WI38 (cell line): ENCODE results near the gene KLHL28.
"Not testable (repeated sequence)": the region's sequence is repeated elsewhere in the genome, so short reads cannot be mapped to it uniquely, and the experiment has no call there.

Experiments
- H3K4me3 ChIP-seq: 2 replicates; pipeline ENCODE4 v1.5.1; 2011; ENCODE audit warnings: low read depth, mild to moderate bottlenecking, control low read depth, low read length
- CTCF ChIP-seq: IDR thresholded peaks from 2 replicates; pipeline ENCODE4 v1.5.1; 2012; ENCODE audit warnings: low read depth, mild to moderate bottlenecking, control low read depth, low read length

KLHL28 gene

DNA sequence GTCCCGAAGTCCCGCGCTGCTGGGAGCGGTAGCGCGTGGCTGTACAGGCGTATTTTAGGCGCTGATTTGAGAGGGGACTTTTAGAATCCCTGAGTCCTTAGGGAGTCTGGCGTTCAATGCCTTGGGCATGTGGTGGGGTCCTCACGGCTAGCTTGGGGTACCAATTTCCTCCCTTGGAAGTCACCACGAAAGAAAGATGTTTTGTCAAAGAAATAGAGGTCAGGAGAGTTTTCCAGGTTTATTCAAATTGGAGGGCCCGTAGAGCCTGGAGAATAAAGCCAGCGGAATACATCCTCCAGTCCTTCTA lies 63.9 kb downstream of the KLHL28 start:
- no peak for TF ChIP-seq CTCF
- peak overlapping the region; percentile 85 for H3K4me3 ChIP-seq

DNA sequence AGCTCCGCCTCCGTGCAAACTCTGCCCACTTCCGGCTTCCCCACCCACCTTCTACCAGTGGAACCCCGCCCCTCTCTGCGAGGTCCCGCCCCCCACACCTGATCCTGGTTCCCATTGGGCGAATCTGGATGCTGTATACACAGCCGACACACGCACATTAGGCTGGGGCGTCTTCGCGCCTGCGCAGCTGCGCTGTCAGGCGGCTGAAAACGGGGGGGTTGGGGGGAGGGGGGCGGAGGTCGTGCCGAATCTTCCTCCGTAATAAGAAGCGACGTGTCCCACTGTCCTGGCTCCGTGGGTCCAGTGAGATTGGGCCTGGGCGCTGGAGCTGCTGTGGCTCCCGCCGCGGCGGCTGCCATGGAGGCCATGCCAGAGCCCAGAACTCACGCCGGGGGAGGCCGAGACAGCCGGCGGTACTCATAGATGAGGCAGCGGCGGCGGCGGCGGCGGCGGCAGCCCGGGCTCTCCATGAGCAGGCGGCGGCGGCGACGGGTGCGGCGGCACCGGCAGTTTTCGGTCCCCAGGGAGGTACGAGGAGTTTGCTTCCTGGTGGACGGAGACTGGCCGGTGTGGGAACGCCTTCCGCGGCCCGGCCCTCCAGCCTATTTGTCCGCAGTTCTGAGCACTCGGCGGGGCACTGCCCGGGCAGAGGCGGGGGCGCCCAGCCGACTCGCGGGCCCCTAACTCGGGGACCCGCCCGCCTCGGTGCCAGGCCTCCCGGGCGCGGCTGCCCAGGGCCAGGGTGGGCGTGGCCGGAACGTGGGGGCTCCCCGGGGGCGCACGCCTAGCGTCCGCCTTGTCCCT lies 64.5 kb downstream of the KLHL28 start:
- H3K4me3 ChIP-seq: peak overlapping the region; percentile 85
- TF ChIP-seq CTCF: no peak

DNA sequence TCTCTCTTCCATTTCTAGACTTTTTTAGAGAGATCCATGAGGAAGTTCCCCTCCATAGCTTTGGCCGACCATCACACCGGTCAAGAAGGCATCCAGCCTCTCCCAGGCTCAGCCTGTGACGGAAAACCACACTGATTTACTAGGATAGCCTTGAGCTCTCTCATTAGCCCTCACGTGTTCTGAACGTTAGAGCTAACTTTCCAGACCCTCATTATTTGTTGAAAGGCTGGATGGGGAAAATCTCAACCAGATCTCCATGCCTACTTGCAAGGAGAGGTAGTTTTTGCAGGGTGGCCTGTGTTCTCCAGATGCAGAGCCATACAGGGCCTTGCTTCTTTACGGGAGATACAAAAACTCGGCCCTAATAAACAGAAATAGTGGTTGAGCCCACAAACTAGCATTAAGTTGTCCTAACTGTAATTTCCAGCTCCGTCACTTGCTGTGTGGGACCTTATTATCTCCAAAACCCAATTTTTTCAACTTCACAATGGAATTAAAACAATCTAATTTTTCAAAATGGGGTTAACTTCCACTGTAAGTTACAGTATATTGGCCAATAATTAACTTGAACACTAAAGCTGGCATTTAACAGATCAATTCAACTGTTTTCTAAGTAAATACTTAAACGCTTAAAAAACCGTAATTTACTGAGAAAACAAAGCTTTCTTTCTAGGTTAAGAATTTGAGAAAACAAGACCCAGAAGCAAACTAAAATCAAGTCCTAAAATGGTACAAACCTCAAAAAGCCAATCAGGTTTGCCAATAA lies 65.3 kb downstream of the KLHL28 start:
- no peak overlapping the region for H3K4me3 ChIP-seq
- no peak for TF ChIP-seq CTCF

- no peak for TF ChIP-seq CTCF
- H3K4me3 ChIP-seq: no peak overlapping the region
These were observed 66.0 kb downstream of the KLHL28 start for GRCh38 chr14:44895716-44896115.

DNA sequence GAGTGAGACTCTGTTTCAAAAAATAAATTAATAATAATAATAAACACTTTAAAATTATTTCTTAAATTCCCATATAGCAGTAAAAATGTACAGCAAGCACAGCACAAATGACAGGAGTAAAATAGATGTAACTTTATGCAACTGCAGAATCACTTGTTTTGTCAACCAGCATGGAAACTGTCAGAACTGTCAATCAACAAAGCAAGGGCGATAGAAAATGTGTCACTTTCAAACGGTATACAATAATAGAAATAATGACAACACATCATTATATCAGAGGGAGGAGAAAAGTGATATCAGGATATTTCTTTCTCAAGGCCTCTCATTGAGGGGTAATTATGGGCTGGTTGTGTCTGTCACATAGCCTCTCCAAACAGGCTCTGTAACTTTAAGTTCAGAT lies 68.2 kb downstream of the KLHL28 start:
- TF ChIP-seq CTCF: no peak
- no peak overlapping the region for H3K4me3 ChIP-seq

- not testable (repeated sequence) for H3K4me3 ChIP-seq
These were observed 69.9 kb downstream of the KLHL28 start for GRCh38 chr14:44891726-44892372.

GRCh38 chr14:44889595-44890471 lies 71.9 kb downstream of the KLHL28 start:
- H3K4me3 ChIP-seq: no peak overlapping the region
- TF ChIP-seq CTCF: no peak
